ENCODE measurements around the gene MAN1A2.

MAN1A2 gene

GRCh38 chr1:117495068-117495467 lies 127.8 kb downstream of the MAN1A2 start:
- Histone ChIP-seq H3K79me1 (ENCODE audit: low read length) (no peaks in the 10 kb centered on the region), H2AFZ (ENCODE audit: insufficient read depth, low read length, poor library complexity) (no peak overlapping the region), H3K79me2 (ENCODE audit: control insufficient read depth, insufficient read depth, low read length, poor library complexity) (no peaks in the 10 kb centered on the region), H3K27me3 (ENCODE audit: insufficient read depth, low read length) (no peaks in the 10 kb centered on the region), H3K23ac (ENCODE audit: low read length) (no peak overlapping the region), H3K18ac (ENCODE audit: low read length) (no peak overlapping the region), H3K4me2 (ENCODE audit: low read length) (no peak overlapping the region), H3K9me3 (ENCODE audit: insufficient read depth, low read depth, low read length) (no peaks in the 10 kb centered on the region), H3K4ac (ENCODE audit: low read depth, low read length) (no peak overlapping the region), H4K12ac (ENCODE audit: low read depth, low read length) (no peak overlapping the region), H2AK5ac (ENCODE audit: low read length) (no peak overlapping the region), H3K9ac (ENCODE audit: low read length) (no peak overlapping the region), H3K14ac (ENCODE audit: low read length) (no peak overlapping the region), H4K91ac (ENCODE audit: low read depth, low read length) (no peak overlapping the region), H3K27ac (ENCODE audit: low read depth, low read length) (no peak overlapping the region), H3K4me3 (ENCODE audit: low read depth, low read length) (no peak overlapping the region), H2BK12ac (ENCODE audit: low read length) (no peak overlapping the region), H2BK120ac (ENCODE audit: insufficient read depth, low read length, poor library complexity) (no peak overlapping the region), H3K36me3 (ENCODE audit: control insufficient read depth in 1 of 2, insufficient read depth in 2 of 2, low read length in 2 of 2) (peaks cover 2 to 4% of the 10 kb centered on the region in 2 experiments), H2BK5ac (ENCODE audit: low read depth, low read length, poor library complexity) (no peak overlapping the region), H4K8ac (ENCODE audit: low read depth, low read length) (no peak overlapping the region), H3K4me1 (ENCODE audit: control insufficient read depth in 1 of 2, insufficient read depth in 2 of 2, low read length in 2 of 2) (no peaks in the 10 kb centered on the region)
- DNase-seq: no peak
- no CpG with 5 or more reads among the region's 1 CpG for WGBS (ENCODE audit: extremely low coverage, insufficient coverage, insufficient read length)

DNA sequence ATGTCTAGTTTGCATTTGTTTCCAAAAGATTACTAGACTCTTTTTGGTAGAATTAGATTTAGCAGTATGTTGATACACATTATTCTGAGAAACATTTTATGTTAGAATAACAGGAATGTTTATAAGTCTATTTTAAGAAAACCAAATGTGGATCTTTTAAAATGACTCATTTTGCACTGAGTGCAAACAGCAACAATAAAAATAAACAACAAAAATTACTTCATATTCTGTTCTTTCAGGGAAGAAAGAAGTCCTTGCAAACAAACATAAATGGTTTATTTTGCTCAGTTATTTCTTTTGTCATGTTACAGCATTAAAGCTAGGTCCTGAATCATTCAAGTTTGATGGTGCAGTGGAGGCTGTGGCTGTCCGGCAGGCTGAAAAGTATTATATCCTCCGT lies 131.8 kb downstream of the MAN1A2 start:
- Histone ChIP-seq H3K27ac (ENCODE audit: low read depth, low read length) (no peak overlapping the region), H3K14ac (ENCODE audit: low read length) (no peak overlapping the region), H4K12ac (ENCODE audit: low read depth, low read length) (no peak overlapping the region), H2AK5ac (ENCODE audit: low read length) (no peak overlapping the region), H3K79me1 (ENCODE audit: low read length) (no peaks in the 10 kb centered on the region), H2BK5ac (ENCODE audit: low read depth, low read length, poor library complexity) (no peak overlapping the region), H3K27me3 (ENCODE audit: insufficient read depth, low read length) (no peaks in the 10 kb centered on the region), H4K91ac (ENCODE audit: low read depth, low read length) (no peak overlapping the region), H3K18ac (ENCODE audit: low read length) (no peak overlapping the region), H3K4ac (ENCODE audit: low read depth, low read length) (no peak overlapping the region), H3K9ac (ENCODE audit: low read length) (no peak overlapping the region), H3K23ac (ENCODE audit: low read length) (no peak overlapping the region), H3K4me2 (ENCODE audit: low read length) (no peak overlapping the region), H2BK12ac (ENCODE audit: low read length) (no peak overlapping the region), H2AFZ (ENCODE audit: insufficient read depth, low read length, poor library complexity) (no peak overlapping the region), H3K4me1 (ENCODE audit: control insufficient read depth in 1 of 2, insufficient read depth in 2 of 2, low read length in 2 of 2) (no peaks in the 10 kb centered on the region), H3K79me2 (ENCODE audit: control insufficient read depth, insufficient read depth, low read length, poor library complexity) (no peaks in the 10 kb centered on the region), H3K4me3 (ENCODE audit: low read depth, low read length) (no peak overlapping the region), H2BK120ac (ENCODE audit: insufficient read depth, low read length, poor library complexity) (no peak overlapping the region), H3K36me3 (ENCODE audit: control insufficient read depth in 1 of 2, insufficient read depth in 2 of 2, low read length in 2 of 2) (peaks cover 2 to 7% of the 10 kb centered on the region in 2 experiments), H4K8ac (ENCODE audit: low read depth, low read length) (no peak overlapping the region), H3K9me3 (ENCODE audit: insufficient read depth, low read depth, low read length) (no peaks in the 10 kb centered on the region)
- no peak for DNase-seq
- no CpG with 5 or more reads among the region's 2 CpGs for WGBS (ENCODE audit: extremely low coverage, insufficient coverage, insufficient read length)

DNA sequence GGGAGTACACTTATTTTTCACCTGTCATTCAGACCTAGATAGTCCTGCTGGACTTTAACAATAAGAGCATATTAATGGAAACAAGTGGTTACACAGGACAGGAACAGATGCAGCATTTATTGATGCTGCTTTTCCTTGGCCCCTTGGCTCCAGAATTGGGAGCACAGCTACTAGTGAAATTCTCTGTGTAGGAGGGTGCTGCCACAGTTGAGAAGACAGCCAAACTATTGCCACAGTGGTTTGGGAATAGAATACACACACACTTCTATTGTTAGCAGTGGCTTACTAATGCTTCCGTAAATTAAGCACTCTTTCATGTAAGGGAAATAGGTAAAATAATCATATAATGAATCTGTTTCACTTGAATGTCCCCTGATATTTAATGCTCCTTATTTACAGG lies 133.3 kb downstream of the MAN1A2 start:
- Histone ChIP-seq H4K91ac (ENCODE audit: low read depth, low read length) (no peak overlapping the region), H3K4me3 (ENCODE audit: low read depth, low read length) (no peak overlapping the region), H3K27me3 (ENCODE audit: insufficient read depth, low read length) (no peaks in the 10 kb centered on the region), H3K4me1 (ENCODE audit: control insufficient read depth in 1 of 2, insufficient read depth in 2 of 2, low read length in 2 of 2) (no peaks in the 10 kb centered on the region), H3K14ac (ENCODE audit: low read length) (no peak overlapping the region), H3K27ac (ENCODE audit: low read depth, low read length) (no peak overlapping the region), H2BK5ac (ENCODE audit: low read depth, low read length, poor library complexity) (no peak overlapping the region), H2BK12ac (ENCODE audit: low read length) (no peak overlapping the region), H3K4ac (ENCODE audit: low read depth, low read length) (no peak overlapping the region), H2BK120ac (ENCODE audit: insufficient read depth, low read length, poor library complexity) (no peak overlapping the region), H3K36me3 (ENCODE audit: control insufficient read depth in 1 of 2, insufficient read depth in 2 of 2, low read length in 2 of 2) (peaks cover 2 to 7% of the 10 kb centered on the region in 2 experiments), H3K18ac (ENCODE audit: low read length) (no peak overlapping the region), H4K8ac (ENCODE audit: low read depth, low read length) (no peak overlapping the region), H3K79me2 (ENCODE audit: control insufficient read depth, insufficient read depth, low read length, poor library complexity) (no peaks in the 10 kb centered on the region), H2AFZ (ENCODE audit: insufficient read depth, low read length, poor library complexity) (no peak overlapping the region), H3K79me1 (ENCODE audit: low read length) (no peaks in the 10 kb centered on the region), H3K23ac (ENCODE audit: low read length) (no peak overlapping the region), H3K4me2 (ENCODE audit: low read length) (no peak overlapping the region), H3K9me3 (ENCODE audit: insufficient read depth, low read depth, low read length) (no peaks in the 10 kb centered on the region), H4K12ac (ENCODE audit: low read depth, low read length) (no peak overlapping the region), H3K9ac (ENCODE audit: low read length) (no peak overlapping the region), H2AK5ac (ENCODE audit: low read length) (no peak overlapping the region)
- no peak for DNase-seq
- WGBS (ENCODE audit: extremely low coverage, insufficient coverage, insufficient read length): no CpG with 5 or more reads among the region's 1 CpG

DNA sequence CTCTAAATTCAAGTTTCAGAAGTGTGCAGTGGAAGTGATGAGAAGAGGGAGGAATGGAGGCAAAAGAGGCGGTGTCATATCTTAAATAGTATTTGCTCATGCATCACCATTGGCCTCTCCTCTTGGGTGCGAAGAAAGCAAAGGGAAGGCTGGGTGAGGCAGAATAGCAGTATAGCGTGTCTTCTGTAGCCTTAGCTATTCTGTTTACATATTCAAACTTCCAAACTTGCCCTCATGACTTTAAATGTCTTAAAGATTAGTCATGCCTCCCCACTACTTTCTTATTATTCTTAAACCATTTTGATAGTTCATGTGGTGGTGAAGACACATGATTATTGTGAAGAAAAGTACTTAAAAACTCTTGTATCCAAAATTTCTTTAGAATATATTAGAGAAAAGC lies 134.0 kb downstream of the MAN1A2 start:
- Histone ChIP-seq H3K4me1 (ENCODE audit: control insufficient read depth in 1 of 2, insufficient read depth in 2 of 2, low read length in 2 of 2) (no peaks in the 10 kb centered on the region), H3K23ac (ENCODE audit: low read length) (no peak overlapping the region), H3K27me3 (ENCODE audit: insufficient read depth, low read length) (no peaks in the 10 kb centered on the region), H2BK12ac (ENCODE audit: low read length) (no peak overlapping the region), H3K79me2 (ENCODE audit: control insufficient read depth, insufficient read depth, low read length, poor library complexity) (no peaks in the 10 kb centered on the region), H3K79me1 (ENCODE audit: low read length) (no peaks in the 10 kb centered on the region), H3K4me3 (ENCODE audit: low read depth, low read length) (no peak overlapping the region), H2AFZ (ENCODE audit: insufficient read depth, low read length, poor library complexity) (no peak overlapping the region), H3K4ac (ENCODE audit: low read depth, low read length) (no peak overlapping the region), H2BK120ac (ENCODE audit: insufficient read depth, low read length, poor library complexity) (no peak overlapping the region), H4K91ac (ENCODE audit: low read depth, low read length) (no peak overlapping the region), H3K9ac (ENCODE audit: low read length) (no peak overlapping the region), H3K14ac (ENCODE audit: low read length) (no peak overlapping the region), H2AK5ac (ENCODE audit: low read length) (no peak overlapping the region), H3K36me3 (ENCODE audit: control insufficient read depth in 1 of 2, insufficient read depth in 2 of 2, low read length in 2 of 2) (peaks cover 2 to 7% of the 10 kb centered on the region in 2 experiments), H3K9me3 (ENCODE audit: insufficient read depth, low read depth, low read length) (no peaks in the 10 kb centered on the region), H2BK5ac (ENCODE audit: low read depth, low read length, poor library complexity) (no peak overlapping the region), H4K8ac (ENCODE audit: low read depth, low read length) (no peak overlapping the region), H3K27ac (ENCODE audit: low read depth, low read length) (no peak overlapping the region), H4K12ac (ENCODE audit: low read depth, low read length) (no peak overlapping the region), H3K18ac (ENCODE audit: low read length) (no peak overlapping the region), H3K4me2 (ENCODE audit: low read length) (no peak overlapping the region)
- DNase-seq: peak in 1 of 2 donors; percentile 12
- no CpG with 5 or more reads among the region's 3 CpGs for WGBS (ENCODE audit: extremely low coverage, insufficient coverage, insufficient read length)
